ENCODE measurements around the gene TMTC2. TPM values are rescaled to one million over a fixed set of nuclear protein-coding genes. Genes with fewer than 3 reads are reported as not detected.

TMTC2 gene
- total RNA-seq, 2 experiments from 2014 or later, result 1.8 to 2.1 TPM

DNA sequence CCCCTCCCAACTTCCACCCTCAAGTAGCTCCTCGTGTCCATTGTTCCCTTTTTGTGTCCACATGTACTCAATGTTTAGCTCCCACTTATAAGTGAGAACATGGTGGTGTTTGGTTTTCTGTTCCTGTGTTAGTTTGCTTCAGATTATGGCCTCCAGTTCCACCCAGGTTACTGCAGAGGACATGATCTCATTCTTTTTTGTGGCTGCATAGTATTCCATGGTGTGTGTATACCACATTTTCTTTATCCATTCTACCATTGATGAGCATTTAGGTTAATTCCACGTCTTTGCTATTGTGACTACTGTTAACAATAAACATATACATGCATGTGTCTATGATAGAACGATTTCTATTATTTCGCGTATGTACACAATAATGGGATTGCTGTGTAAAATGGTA is 362.6 kb downstream of the TMTC2 start:
- Histone ChIP-seq H3K27me3 (ENCODE audit: control insufficient read depth in 1 of 2, insufficient read depth in 2 of 2, low read length in 2 of 2) (no peaks in the 10 kb centered on the region), H3K27ac (ENCODE audit: low read depth in 1 of 2, low read length in 2 of 2) (no peak overlapping the region), H3K36me3 (ENCODE audit: insufficient read depth, low read length) (no peaks in the 10 kb centered on the region), H3K9me3 (ENCODE audit: control insufficient read depth in 1 of 2, insufficient read depth in 1 of 2, low read length in 2 of 2) (no peaks in the 10 kb centered on the region), H3K4me1 (ENCODE audit: insufficient read depth, low read length) (no peaks in the 10 kb centered on the region), H3K4me3 (ENCODE audit: low read length) (no peak overlapping the region)
- Mint-ChIP-seq H3K27me3 (no peaks in the 10 kb centered on the region), H3K36me3 (ENCODE audit: low read depth) (no peaks in the 10 kb centered on the region), H3K9me3 (no peaks in the 10 kb centered on the region), H3K4me3 (no peak overlapping the region), H3K27ac (no peak overlapping the region), H3K4me1 (ENCODE audit: low read depth) (no peaks in the 10 kb centered on the region)
- TF ChIP-seq, protein P1, sequence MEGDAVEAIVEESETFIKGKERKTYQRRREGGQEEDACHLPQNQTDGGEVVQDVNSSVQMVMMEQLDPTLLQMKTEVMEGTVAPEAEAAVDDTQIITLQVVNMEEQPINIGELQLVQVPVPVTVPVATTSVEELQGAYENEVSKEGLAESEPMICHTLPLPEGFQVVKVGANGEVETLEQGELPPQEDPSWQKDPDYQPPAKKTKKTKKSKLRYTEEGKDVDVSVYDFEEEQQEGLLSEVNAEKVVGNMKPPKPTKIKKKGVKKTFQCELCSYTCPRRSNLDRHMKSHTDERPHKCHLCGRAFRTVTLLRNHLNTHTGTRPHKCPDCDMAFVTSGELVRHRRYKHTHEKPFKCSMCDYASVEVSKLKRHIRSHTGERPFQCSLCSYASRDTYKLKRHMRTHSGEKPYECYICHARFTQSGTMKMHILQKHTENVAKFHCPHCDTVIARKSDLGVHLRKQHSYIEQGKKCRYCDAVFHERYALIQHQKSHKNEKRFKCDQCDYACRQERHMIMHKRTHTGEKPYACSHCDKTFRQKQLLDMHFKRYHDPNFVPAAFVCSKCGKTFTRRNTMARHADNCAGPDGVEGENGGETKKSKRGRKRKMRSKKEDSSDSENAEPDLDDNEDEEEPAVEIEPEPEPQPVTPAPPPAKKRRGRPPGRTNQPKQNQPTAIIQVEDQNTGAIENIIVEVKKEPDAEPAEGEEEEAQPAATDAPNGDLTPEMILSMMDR (IDR thresholded peaks at IDR 0.05), result no peak
- no peak for DNase-seq
- no peak for ATAC-seq (ENCODE audit: poor library complexity)
- intact Hi-C loops (cut with DNase I, micrococcal nuclease), result loop anchor here in 1 of 2 experiments (5.0 kb wide), 1 partner anchor 1873 kb away; no protein-coding TSS in a partner anchor
- POLR2A ChIA-PET, result no interaction called here
- CTCF ChIA-PET, result no interaction called here

DNA sequence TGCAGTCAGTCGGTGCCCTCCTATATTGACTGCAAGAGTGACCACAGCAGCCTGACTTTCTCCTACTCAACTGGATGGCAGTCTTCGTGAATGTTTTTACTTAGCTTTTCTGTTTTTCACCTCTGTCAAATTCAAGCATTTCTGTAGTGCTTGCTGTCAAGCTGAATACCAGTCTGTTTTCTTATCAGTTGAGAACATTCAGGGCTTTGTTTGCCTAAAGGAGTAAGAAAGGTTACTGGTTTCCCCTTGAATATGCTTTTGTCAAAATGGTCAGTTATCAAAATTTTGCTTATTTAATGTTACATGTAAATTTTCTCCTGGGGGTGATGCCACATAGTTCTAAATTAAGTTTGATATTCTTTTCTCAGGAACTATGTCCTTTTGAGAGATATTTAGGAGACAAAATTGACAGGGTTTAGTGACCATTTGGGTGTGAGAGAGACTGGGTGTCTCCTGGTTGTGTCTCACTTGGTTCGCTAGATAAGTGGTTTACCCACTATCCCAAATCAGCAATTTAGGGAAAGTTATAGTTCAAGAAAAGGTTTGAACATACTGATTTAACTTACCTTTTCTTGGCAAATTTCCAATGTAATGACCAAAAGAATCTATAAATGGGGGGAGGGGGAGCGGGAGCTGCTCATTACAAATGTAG is 366.3 kb downstream of the TMTC2 start:
- Histone ChIP-seq H3K9me3 (ENCODE audit: control insufficient read depth in 1 of 2, insufficient read depth in 1 of 2, low read length in 2 of 2) (no peaks in the 10 kb centered on the region), H3K4me1 (ENCODE audit: insufficient read depth, low read length) (no peaks in the 10 kb centered on the region), H3K4me3 (ENCODE audit: low read length) (no peak overlapping the region), H3K36me3 (ENCODE audit: insufficient read depth, low read length) (no peaks in the 10 kb centered on the region), H3K27me3 (ENCODE audit: control insufficient read depth in 1 of 2, insufficient read depth in 2 of 2, low read length in 2 of 2) (no peaks in the 10 kb centered on the region), H3K27ac (ENCODE audit: low read depth in 1 of 2, low read length in 2 of 2) (no peak overlapping the region)
- Mint-ChIP-seq H3K27ac (no peak overlapping the region), H3K36me3 (ENCODE audit: low read depth) (no peaks in the 10 kb centered on the region), H3K4me1 (ENCODE audit: low read depth) (no peaks in the 10 kb centered on the region), H3K27me3 (no peaks in the 10 kb centered on the region), H3K4me3 (no peak overlapping the region), H3K9me3 (no peaks in the 10 kb centered on the region)
- ChIA-PET POLR2A (no interaction called here), CTCF (no interaction called here)
- DNase-seq, result no peak
- no peak for ATAC-seq (ENCODE audit: poor library complexity)
- TF ChIP-seq, protein P1 (IDR thresholded peaks at IDR 0.05), result no peak
- intact Hi-C loops (cut with DNase I, micrococcal nuclease), result no loop called here

DNA sequence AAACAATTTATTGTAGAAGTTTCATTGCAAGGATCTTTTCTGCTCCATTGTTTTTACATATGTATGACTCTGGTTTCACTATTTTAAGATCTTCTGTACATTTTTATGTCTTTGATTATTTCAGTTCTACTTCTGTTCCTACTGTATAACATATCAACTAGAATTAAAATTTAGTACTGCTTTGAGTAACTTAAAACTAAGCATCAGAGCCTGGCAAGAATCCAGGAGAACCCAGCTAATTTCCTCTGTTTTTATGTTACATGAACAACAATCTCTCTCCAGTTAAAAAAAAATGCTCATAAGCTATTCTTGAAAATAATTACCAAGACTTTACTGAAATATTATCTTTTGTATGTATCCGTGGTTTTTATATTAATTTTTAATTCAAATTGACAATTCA is 370.7 kb downstream of the TMTC2 start:
- no peak for DNase-seq
- Histone ChIP-seq H3K36me3 (ENCODE audit: insufficient read depth, low read length) (no peaks in the 10 kb centered on the region), H3K4me3 (ENCODE audit: low read length) (no peak overlapping the region), H3K27me3 (ENCODE audit: control insufficient read depth in 1 of 2, insufficient read depth in 2 of 2, low read length in 2 of 2) (no peaks in the 10 kb centered on the region), H3K9me3 (ENCODE audit: control insufficient read depth in 1 of 2, insufficient read depth in 1 of 2, low read length in 2 of 2) (no peaks in the 10 kb centered on the region), H3K4me1 (ENCODE audit: insufficient read depth, low read length) (no peaks in the 10 kb centered on the region), H3K27ac (ENCODE audit: low read depth in 1 of 2, low read length in 2 of 2) (no peak overlapping the region)
- H3K27me3 Mint-ChIP-seq, result no peaks in the 10 kb centered on the region
- no peak overlapping the region for H3K4me3 Mint-ChIP-seq
- no peaks in the 10 kb centered on the region for H3K36me3 Mint-ChIP-seq (ENCODE audit: low read depth)
- no peaks in the 10 kb centered on the region for H3K9me3 Mint-ChIP-seq
- ChIA-PET POLR2A (no interaction called here), CTCF (no interaction called here)
- no peak overlapping the region for H3K27ac Mint-ChIP-seq
- TF ChIP-seq, protein P1 (IDR thresholded peaks at IDR 0.05), result no peak
- intact Hi-C loops (cut with DNase I, micrococcal nuclease), result no loop called here
- no peaks in the 10 kb centered on the region for H3K4me1 Mint-ChIP-seq (ENCODE audit: low read depth)
- no peak for ATAC-seq (ENCODE audit: poor library complexity)

All from CD4-positive, alpha-beta T cell (primary cell).